ENCODE data around the gene CNPY2.
A peak's percentile ranks its signal among the peaks of the same experiment; 100 is the strongest.
"Not testable (repeated sequence)": the region's sequence is repeated elsewhere in the genome, so short reads cannot be mapped to it uniquely, and the experiment has no call there.

The CNPY2 gene

GRCh38 chr12:56333679-56334489, 18.1 kb upstream of the CNPY2 start, which contains the start of gene PAN2:
Gene PAN2, minus strand, starts transcription at chr12:56334000. Its CDS starts 906 bp downstream, at chr12:56333094.
- DNase-seq = peak; percentile 100

DNA sequence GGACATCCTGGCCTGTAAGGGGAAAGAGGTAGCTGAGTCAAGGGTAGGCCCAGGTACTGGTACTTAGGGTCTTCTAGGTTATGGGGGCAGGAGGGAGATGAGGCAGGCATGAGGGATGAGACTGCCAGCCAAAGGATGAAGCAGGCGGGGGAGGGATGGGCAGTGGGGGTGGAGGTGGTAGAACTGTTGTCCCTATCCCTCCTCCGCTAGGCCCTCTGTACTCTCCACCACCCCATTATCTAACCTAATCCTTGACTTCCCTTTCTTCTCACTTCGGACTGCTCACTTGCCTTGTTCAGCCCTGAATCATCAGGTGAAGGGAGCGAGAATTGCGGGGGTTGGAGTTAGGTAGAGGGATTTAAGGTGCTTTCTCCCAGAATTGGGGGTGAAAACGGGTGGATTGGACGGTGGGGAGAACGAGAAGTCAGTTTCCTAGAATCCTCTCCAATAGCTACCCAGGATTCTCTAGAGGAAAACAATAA, 17.4 kb upstream of the CNPY2 start:
- no peak for DNase-seq

DNA sequence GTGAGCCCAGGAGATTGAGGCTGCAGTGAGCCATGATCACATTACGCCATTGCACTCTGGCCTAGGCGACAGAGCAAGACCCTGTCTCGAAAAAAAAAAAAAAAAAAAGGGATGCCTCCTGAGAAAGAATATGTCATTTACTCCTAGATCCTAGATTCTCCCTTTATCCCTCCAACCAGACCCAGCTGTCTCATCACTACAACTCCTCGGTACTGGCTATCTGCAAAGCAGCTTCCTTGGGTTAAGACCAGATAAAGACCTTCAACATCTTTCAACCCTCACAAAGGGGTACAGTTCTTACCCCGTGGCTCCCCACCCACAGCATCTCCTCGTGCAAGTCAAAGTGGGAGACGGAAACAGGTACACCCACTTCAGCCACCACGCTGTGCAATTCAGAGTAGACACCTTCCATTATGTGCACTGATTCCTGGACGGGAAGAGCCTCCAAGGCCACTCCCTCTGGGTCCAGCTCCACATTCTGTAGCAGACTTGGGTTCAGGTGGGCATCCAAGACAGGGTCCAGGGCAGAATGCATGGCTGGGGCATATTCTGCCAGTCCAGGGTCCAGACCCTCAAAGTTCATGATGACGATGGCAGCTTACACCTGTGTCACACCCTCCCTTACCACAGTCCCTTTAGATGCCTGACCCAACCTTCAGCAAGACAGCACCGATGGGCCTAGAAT, 16.9 kb upstream of the CNPY2 start:
- DNase-seq = no peak

DNA sequence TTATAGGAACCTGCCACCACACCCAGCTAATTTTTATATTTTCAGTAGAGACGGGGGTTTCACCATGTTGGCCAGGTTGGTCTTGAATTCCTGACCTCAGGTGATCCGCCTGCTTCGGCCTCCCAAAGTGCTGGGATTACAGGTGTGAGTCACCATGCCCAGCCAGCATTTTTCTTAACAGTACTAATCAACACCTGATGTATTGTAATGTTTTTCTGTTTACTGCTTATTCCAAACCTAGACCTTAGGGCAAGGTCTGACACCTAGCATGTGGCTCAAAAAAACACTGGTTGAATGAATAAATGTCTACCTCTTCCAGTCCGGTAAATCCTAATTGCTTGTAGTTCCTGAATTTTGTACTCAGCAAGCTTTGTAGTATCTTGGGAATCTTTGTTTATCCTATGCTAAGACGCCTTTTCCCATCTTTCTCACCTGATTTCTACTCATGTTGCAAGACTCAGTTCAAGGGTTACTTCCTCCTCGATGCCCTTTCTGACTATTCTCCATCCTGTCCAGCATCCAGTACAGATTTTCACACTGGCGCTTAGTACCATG, 15.2 kb upstream of the CNPY2 start:
- DNase-seq = no peak

DNA sequence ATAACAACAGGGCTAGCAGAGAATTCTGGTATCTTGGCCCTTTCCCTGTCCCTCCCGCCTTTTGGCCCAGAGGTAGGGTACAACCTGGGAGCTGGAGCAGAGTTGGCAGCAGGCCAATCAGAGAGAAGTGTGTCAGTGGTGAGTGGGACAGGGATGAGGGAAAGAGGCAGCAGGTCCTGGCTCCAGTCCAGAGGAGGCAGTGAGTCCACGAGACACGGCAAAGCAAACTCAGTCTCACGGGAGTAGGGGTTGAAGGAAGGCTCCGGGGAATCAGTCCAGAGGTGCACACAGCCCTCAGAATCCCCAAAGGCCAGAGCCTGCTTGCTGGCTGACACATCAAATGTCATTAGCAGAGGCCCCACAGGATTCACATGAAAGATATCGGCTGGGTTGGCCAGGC, 10.7 kb upstream of the CNPY2 start:
- DNase-seq = peak; percentile 0

GRCh38 chr12:56326126-56326525, 10.3 kb upstream of the CNPY2 start:
- peak; percentile 0 for DNase-seq

DNA sequence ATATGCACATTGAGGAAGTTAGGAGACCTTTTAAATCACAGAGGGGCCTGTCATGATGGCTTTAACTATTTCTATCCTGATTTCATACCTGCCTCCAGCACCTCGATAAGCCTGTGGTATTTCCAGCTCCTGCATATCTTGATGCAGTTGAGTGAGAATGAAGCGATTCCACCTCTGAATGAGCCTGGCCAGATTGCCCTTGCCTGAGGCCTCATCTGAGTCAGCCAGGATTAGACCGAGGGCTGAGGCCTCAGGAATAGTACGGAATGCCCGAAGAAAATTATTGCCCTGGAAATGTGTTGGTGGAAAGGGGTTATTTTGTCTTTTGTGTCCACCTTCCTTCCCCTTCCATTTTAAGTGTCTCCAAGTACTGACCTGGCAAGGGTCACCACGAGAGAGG, 8.4 kb upstream of the CNPY2 start:
- peak; percentile 0 for DNase-seq

DNA sequence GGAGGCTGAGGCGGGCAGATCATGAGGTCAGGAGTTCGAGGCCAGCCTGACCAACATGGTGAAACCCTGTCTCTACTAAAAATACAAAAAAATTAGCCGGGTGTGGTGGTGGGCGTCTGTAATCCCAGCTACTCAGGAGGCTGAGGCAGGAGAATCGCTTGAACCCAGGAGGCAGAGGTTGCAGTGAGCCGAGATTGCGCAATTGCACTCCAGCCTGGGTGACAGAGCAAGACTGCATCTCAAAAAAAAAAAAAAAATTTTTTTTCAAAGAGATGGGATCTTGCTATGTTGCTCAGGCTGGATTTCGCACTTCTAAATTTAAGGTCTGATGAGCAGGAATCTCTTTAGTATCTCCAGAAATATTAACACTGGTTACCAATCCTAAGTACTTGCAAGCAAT, 5.8 kb upstream of the CNPY2 start:
- DNase-seq = not testable (repeated sequence)

GRCh38 chr12:56321027-56321426, 5.2 kb upstream of the CNPY2 start:
- DNase-seq = peak; percentile 0

GRCh38 chr12:56317675-56318074, 1.9 kb upstream of the CNPY2 start:
- DNase-seq = no peak

- peak; percentile 1 for DNase-seq
These were observed 553 bp downstream of the CNPY2 start for GRCh38 chr12:56315249-56315621.

- peak; percentile 1 for DNase-seq
These were observed 4.8 kb downstream of the CNPY2 start for GRCh38 chr12:56311003-56311402.

DNA sequence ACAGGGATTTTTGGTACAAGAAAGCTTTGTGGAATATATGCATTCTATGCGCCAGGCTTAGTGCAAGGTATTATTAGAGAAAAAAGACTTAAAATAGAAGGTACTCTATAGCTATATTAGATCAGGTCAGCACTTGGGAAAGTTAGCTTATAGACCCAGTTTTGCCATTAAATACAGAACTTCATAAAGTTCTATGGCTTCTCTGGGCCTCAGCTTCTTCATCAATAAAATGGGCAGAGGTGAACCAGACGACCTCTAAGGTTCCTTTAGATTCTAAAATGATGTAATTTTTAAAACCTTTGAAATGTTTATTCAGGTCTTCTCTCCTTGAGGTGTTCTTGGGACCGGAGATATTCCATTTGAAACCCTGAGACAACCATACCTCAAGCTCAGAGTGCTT, 7.1 kb downstream of the CNPY2 start:
- peak; percentile 0 for DNase-seq

DNA sequence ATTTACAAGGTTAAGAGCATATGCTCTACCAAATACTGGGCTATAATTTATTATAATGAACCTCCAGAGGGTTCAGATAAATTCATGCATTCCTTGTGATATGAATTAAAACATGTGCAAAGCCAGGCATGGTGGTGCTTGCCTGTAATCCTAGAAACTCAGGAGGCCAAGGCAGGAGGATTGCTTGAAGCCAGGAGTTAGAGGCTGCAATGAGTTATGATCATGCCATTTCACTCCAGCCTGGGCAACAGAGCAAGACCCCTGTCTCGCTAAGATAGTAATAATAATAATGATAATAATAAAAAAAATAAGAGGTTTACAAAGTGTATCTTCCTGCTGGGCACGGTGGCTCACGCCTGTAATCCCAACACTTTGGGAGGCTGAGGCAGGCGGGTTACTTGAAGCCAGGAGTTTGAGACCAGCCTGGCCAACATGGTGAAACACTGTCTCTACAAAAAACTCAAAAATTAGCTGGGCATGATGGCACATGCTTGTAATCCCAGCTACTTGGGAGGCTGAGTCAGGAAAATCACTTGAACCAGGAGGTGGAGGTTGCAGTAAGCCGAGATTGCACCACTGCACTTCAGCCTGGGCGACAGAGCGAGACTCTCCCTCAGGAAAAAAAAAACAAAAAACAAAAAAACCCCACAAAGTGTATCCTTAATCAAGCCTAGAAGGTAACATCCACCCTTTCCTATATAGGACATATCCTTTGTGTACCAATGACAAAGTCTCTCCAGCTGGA, 8.4 kb downstream of the CNPY2 start:
- peak; percentile 0 for DNase-seq

DNA sequence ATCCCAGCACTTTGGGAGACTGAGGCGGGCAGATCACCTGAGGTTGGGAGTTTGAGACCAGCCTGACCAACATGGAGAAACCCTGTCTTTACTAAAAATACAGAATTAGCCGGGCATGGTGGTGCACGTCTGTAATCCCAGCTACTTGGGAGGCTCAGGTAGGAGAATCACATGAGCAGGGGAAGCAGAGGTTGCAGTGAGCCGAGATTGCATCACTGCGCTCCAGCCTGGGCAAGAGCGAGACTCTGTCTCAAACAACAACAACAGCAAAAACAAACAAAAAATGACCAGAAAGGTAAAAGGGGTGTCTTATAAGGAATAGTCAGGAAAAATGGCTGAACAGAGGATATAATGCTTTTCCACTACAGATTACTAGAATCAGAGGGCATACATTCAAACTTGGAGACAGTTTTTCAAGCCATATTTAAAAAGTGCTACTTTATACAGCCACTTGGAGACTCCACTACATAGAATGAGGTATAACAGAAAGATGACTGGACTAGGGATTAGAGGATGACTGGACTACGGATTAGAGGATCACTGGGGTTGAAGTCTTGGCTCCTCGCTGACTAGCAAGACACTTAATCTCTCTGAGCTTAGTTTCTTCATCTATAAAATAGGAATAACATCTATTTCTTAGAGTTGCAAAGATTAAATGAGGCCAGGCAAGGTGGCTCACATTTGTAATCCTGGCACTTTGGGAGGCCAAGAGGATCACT, 10.8 kb downstream of the CNPY2 start:
- DNase-seq = no peak

DNA sequence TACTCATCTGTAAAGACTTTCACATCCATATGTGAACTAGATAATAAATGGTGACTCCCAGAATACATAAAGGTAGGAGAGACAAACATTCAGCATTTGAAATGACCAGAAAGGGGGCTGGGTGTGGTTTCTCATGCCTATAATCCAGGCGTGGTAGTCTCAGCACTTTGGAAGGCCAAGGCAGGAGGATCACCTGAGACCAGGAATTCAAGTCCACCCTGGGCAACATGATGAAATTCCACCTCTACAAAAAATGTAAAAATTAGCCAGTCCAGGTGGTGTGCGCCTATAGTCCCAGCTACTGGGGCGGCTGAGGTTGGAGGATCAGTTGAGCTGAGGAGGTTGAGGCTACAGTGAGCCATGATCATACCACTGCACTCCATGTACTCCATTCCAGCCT, 11.5 kb downstream of the CNPY2 start:
- DNase-seq = peak; percentile 1

DNA sequence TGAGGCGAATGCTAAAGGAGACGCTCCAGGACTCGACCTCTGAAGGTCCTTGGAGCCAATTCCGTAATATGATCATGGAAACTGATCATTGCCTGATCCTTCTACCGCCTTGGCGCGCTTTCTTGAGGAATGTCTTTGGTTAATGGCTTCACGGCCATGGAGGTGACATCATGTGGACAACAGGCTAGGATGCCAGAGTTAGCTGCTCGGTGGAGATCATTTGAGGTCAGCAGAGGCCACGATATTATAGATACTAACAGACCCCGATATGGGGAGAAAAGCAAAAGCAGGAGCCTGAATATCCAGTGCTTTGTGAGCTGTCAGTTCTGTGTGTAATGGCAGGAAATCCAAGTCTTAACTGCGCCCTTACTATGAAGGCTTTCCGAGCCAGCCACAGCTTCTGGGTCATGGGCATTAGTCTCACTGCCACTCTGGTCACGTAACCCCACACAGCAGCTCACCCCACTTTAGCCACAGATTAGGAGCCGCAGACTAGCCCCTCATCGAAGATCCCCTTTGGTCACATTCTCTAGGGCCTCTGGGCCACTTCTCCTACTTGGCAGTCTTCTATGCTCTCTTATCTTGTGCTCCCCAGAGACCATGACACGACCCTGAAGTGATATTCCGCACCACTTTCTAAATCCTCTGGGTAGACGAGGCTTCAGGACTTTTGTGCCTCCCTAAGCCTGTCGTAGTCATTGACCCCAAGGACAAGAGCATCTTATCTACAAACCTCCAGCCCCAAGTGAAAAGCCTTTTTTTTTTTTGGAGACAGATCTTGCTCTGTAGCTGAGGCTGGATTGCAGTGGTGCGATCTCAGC, 14.9 kb downstream of the CNPY2 start:
- DNase-seq = no peak

DNA sequence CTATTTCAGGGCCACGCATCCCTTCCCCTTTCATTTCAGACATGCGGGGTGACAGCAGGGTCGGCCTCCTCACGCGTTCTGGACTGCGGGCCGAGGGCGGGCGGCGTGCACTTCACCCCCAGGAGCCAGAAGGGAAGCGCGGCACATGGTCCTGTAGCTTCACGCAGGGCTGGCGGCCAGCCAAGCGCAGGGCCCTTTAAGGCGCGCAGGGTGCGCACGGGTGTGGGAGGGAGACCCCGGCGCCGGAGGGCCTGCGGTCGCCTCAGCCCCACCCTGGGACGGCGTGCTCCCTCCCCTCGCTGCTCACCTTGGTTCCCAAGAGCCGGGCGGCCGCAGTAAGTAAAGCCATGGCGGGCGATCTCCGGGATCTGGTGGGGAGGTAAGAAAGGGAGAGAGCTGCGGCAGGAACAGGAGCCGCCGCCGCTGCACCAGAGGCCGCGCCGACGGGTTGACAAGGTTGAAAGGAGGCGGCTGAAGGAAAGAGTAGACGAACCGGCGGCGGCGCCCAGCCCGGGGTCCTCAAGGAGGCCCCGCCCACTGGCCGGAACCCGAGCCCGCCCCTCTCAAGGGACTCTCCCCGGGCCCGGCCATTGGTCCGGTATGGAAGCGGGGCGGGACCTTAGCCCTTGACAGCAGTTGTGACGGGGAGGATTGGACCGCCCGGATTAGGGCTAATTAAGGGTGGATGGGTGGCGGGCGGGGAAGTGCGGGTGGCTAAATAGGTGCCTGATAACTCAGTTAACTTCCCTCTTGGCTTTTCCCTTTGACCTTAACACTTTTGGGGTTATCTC, 15.7 kb downstream of the CNPY2 start, which contains the start of gene CS:
Gene CS, minus strand, starts transcription at position 478 of the 791 bp plus-strand sequence. Its CDS starts 129 bp downstream, at position 349.
- peak; percentile 99 for DNase-seq

GRCh38 chr12:56299308-56299852, 16.4 kb downstream of the CNPY2 start:
- peak; percentile 14 for DNase-seq

DNA sequence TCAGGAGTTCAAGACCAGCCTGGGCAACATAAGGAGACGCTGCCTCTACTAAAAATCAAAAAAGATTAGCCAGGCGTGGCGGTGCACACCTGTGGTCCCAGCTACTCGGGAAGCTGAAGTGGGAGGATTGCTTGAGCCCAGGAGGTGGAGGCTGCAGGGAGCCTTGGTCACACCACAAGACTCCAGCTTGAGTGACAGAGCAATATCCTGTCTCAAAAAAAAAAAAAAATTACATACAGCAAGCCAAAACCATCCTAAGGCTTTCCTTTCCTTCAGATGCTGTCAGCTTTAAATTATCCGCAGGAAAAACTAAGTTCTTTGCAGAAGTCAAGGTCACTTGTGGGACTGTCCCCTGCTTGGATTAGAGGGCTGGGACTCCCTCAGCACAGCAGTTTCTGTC, 17.0 kb downstream of the CNPY2 start:
- DNase-seq = no peak

Data from NCI-H226 (cell line).